Measurements from ENCODE around the gene MYO3A. TPM values are rescaled to one million over a fixed set of nuclear protein-coding genes. Genes with fewer than 3 reads are reported as not detected.

Gene MYO3A
- total RNA-seq, 4 donors from 2014 or later = 0.12 to 0.33 (median 0.13) TPM; not detected in 1

GRCh38 chr10:26235761-26236160 lies 301.7 kb downstream of the MYO3A start:
- Histone ChIP-seq H3K4me1 (no peaks in the 10 kb centered on the region), H3K4me3 (no peak overlapping the region), H3K9me3 (no peaks in the 10 kb centered on the region), H3K27me3 (no peaks in the 10 kb centered on the region), H3K27ac (no peak overlapping the region), H3K36me3 (no peaks in the 10 kb centered on the region)
- no peak for TF ChIP-seq POLR2A (IDR thresholded peaks at IDR 0.05)
- ATAC-seq (no peak), DNase-seq (no peak)
- intact Hi-C loops (cut with DNase I; ENCODE audit: low total_unique reads) (no loop called here), in situ Hi-C loops (cut with MboI; ENCODE audit: low sequenced_read_pairs in 4 of 4) (no loop called here)

- intact Hi-C loops (cut with DNase I; ENCODE audit: low total_unique reads) (no loop called here), in situ Hi-C loops (cut with MboI; ENCODE audit: low sequenced_read_pairs in 4 of 4) (no loop called here)
- Histone ChIP-seq H3K4me1 (no peaks in the 10 kb centered on the region), H3K27ac (no peak overlapping the region), H3K36me3 (no peaks in the 10 kb centered on the region), H3K9me3 (no peaks in the 10 kb centered on the region), H3K27me3 (no peaks in the 10 kb centered on the region), H3K4me3 (no peak overlapping the region)
- ATAC-seq = no peak
- TF ChIP-seq CTCF (IDR thresholded peaks at IDR 0.05 in 4 of 5, conservative IDR thresholded peaks at IDR 0.05 in 1 of 5) = no peak
- TF ChIP-seq POLR2A (IDR thresholded peaks at IDR 0.05) = no peak
- DNase-seq = no peak
These were observed 304.3 kb downstream of the MYO3A start for GRCh38 chr10:26238378-26238777.

- in situ Hi-C loops (cut with MboI; ENCODE audit: low sequenced_read_pairs in 4 of 4) = no loop called here
- Histone ChIP-seq H3K27me3 (no peaks in the 10 kb centered on the region), H3K9me3 (no peaks in the 10 kb centered on the region), H3K36me3 (no peaks in the 10 kb centered on the region), H3K27ac (no peak overlapping the region), H3K4me1 (no peaks in the 10 kb centered on the region), H3K4me3 (no peak overlapping the region)
- intact Hi-C loops (cut with DNase I; ENCODE audit: low total_unique reads) = no loop called here
- no peak for DNase-seq
- TF ChIP-seq POLR2A (IDR thresholded peaks at IDR 0.05) (no peak), CTCF (IDR thresholded peaks at IDR 0.05 in 4 of 5, conservative IDR thresholded peaks at IDR 0.05 in 1 of 5) (no peak)
- no peak for ATAC-seq
These were observed 308.8 kb downstream of the MYO3A start for GRCh38 chr10:26242706-26243350.

GRCh38 chr10:26243351-26243720 lies 309.3 kb downstream of the MYO3A start:
- in situ Hi-C loops (cut with MboI; ENCODE audit: low sequenced_read_pairs in 4 of 4) = no loop called here
- Histone ChIP-seq H3K4me3 (no peak overlapping the region), H3K4me1 (no peaks in the 10 kb centered on the region), H3K27ac (no peak overlapping the region), H3K27me3 (no peaks in the 10 kb centered on the region), H3K9me3 (no peaks in the 10 kb centered on the region), H3K36me3 (no peaks in the 10 kb centered on the region)
- intact Hi-C loops (cut with DNase I; ENCODE audit: low total_unique reads) = no loop called here
- no peak for ATAC-seq
- DNase-seq = no peak
- TF ChIP-seq CTCF (IDR thresholded peaks at IDR 0.05 in 4 of 5, conservative IDR thresholded peaks at IDR 0.05 in 1 of 5) (no peak), POLR2A (IDR thresholded peaks at IDR 0.05) (no peak)

GRCh38 chr10:26249681-26250080 lies 315.7 kb downstream of the MYO3A start:
- Histone ChIP-seq H3K27me3 (no peaks in the 10 kb centered on the region), H3K9me3 (no peaks in the 10 kb centered on the region), H3K36me3 (no peaks in the 10 kb centered on the region), H3K4me1 (no peaks in the 10 kb centered on the region), H3K27ac (no peak overlapping the region), H3K4me3 (no peak overlapping the region)
- intact Hi-C loops (cut with DNase I; ENCODE audit: low total_unique reads) = no loop called here
- ATAC-seq (no peak), DNase-seq (no peak)
- no peak for TF ChIP-seq CTCF (IDR thresholded peaks at IDR 0.05 in 4 of 5, conservative IDR thresholded peaks at IDR 0.05 in 1 of 5)
- no peak for TF ChIP-seq POLR2A (IDR thresholded peaks at IDR 0.05)
- in situ Hi-C loops (cut with MboI; ENCODE audit: low sequenced_read_pairs in 4 of 4) = no loop called here

Measured in gastrocnemius medialis (tissue), 4 donors.